HCT116 (cell line): ENCODE results near the gene PRKCH.

Experiments used
- ATF3 ChIP-seq: IDR thresholded peaks from 2 replicates; pipeline ENCODE4 v1.6.1; 2012
- CEBPB ChIP-seq: IDR thresholded peaks from 2 replicates; pipeline ENCODE4 v1.6.1; 2012; ENCODE audit warnings: low read depth
- CTCF ChIP-seq, 3 experiments: fragments of 200-600 bp in 1 of 3; sonication (generic) in 1 of 3; IDR thresholded peaks in 2 of 3; conservative IDR thresholded peaks in 1 of 3; 2 replicates each; pipeline ENCODE4 v1.5.1; 2012 to 2017; ENCODE audit warnings: low read depth in 2 of 3, low read length in 2 of 3, antibody characterized with exemption in 1 of 3, borderline replicate concordance in 1 of 3, control low read depth in 1 of 3, mild to moderate bottlenecking in 1 of 3, mixed read lengths in 1 of 3, mixed run types in 1 of 3, moderate library complexity in 1 of 3; ENCODE audit not compliant: insufficient read depth in 1 of 3
- EGR1 ChIP-seq: IDR thresholded peaks from 2 replicates; pipeline ENCODE4 v1.6.1; 2012; ENCODE audit warnings: low read depth
- EZH2 ChIP-seq: fragments of 200-600 bp; sonication (generic); IDR thresholded peaks from 2 replicates; pipeline ENCODE4 v1.6.1; 2017; ENCODE audit warnings: antibody characterized with exemption, mixed run types
- POLR2A ChIP-seq: IDR thresholded peaks from 2 replicates; pipeline ENCODE4 v1.7.0; 2011; ENCODE audit warnings: borderline replicate concordance; ENCODE audit not compliant: insufficient read depth, insufficient read length; ENCODE audit errors: extremely low read depth
- POLR2AphosphoS5 ChIP-seq: IDR thresholded peaks from 2 replicates; pipeline ENCODE4 v1.6.1; 2011; ENCODE audit warnings: mild to moderate bottlenecking, low read depth, low read length, moderate library complexity
- RAD21 ChIP-seq: IDR thresholded peaks from 2 replicates; pipeline ENCODE4 v1.6.1; 2012; ENCODE audit warnings: low read depth, mild to moderate bottlenecking
- REST ChIP-seq: IDR thresholded peaks from 2 replicates; pipeline ENCODE4 v1.6.1; 2012; ENCODE audit warnings: low read depth
- SIN3A ChIP-seq: IDR thresholded peaks from 2 replicates; pipeline ENCODE4 v1.6.1; 2012; ENCODE audit warnings: low read depth
- SP1 ChIP-seq: IDR thresholded peaks from 2 replicates; pipeline ENCODE4 v1.6.1; 2012; ENCODE audit warnings: low read depth
- SRF ChIP-seq: IDR thresholded peaks from 2 replicates; pipeline ENCODE4 v1.6.1; 2012; ENCODE audit warnings: low read depth
- YY1 ChIP-seq: IDR thresholded peaks from 2 replicates; pipeline ENCODE4 v1.6.1; 2011; ENCODE audit warnings: low read length, low read depth, moderate library complexity, mild to moderate bottlenecking; ENCODE audit not compliant: insufficient replicate concordance; ENCODE audit errors: extremely low read depth
- ZNF274 ChIP-seq: fragments of 200-500 bp; sonication (Bioruptor generic); IDR thresholded peaks from 2 replicates; pipeline ENCODE4 v1.6.1; 2014; ENCODE audit warnings: mild to moderate bottlenecking, low read depth, low read length, inconsistent platforms

GRCh38 chr14:61565181-61565580 is 243.8 kb downstream of the PRKCH start:
- no peak for TF ChIP-seq CTCF (IDR thresholded peaks at IDR 0.05 in 2 of 3, conservative IDR thresholded peaks at IDR 0.05 in 1 of 3; ENCODE audit: borderline replicate concordance in 1 of 3, insufficient read depth in 1 of 3, low read depth in 2 of 3, low read length in 2 of 3)
- TF ChIP-seq POLR2AphosphoS5 = no peak
- no peak for TF ChIP-seq EZH2
- TF ChIP-seq POLR2A = no peak
- no peak for TF ChIP-seq SP1
- no peak for TF ChIP-seq SRF
- no peak for TF ChIP-seq SIN3A
- TF ChIP-seq REST = no peak
- no peak for TF ChIP-seq RAD21
- no peak for TF ChIP-seq ZNF274
- TF ChIP-seq ATF3 = no peak
- TF ChIP-seq YY1 = no peak
- TF ChIP-seq CEBPB = no peak
- TF ChIP-seq EGR1 = no peak
